Glutamatergic neuron (in vitro differentiated cells): Measurements from ENCODE around the gene CFAP157. TPM values are rescaled to one million over a fixed set of nuclear protein-coding genes. Genes with fewer than 3 reads are reported as not detected.

Experiments
- DNase-seq: peaks from one replicate; pipeline ENCODE4 v3.0.0; 2022
- H3K27ac Mint-ChIP-seq: one replicate; pipeline ENCODE4 v1.8.0; 2020; ENCODE audit warnings: mild to moderate bottlenecking, mixed read lengths, inconsistent platforms; ENCODE audit not compliant: unreplicated experiment
- H3K27me3 Mint-ChIP-seq: one replicate; pipeline ENCODE4 v1.8.0; 2020; ENCODE audit warnings: mild to moderate bottlenecking, moderate library complexity, mixed read lengths, inconsistent platforms; ENCODE audit not compliant: unreplicated experiment
- H3K36me3 Mint-ChIP-seq: one replicate; pipeline ENCODE4 v1.8.0; 2020; ENCODE audit warnings: mild to moderate bottlenecking, mixed read lengths, inconsistent platforms; ENCODE audit not compliant: unreplicated experiment
- H3K4me1 Mint-ChIP-seq: one replicate; pipeline ENCODE4 v1.8.0; 2020; ENCODE audit warnings: mild to moderate bottlenecking, low read depth, mixed read lengths, inconsistent platforms; ENCODE audit not compliant: unreplicated experiment
- H3K4me3 Mint-ChIP-seq: one replicate; pipeline ENCODE4 v1.8.0; 2020; ENCODE audit warnings: mild to moderate bottlenecking, mixed read lengths, inconsistent platforms; ENCODE audit not compliant: unreplicated experiment
- H3K9me3 Mint-ChIP-seq: one replicate; pipeline ENCODE4 v1.8.0; 2020; ENCODE audit warnings: mild to moderate bottlenecking, moderate library complexity, mixed read lengths, inconsistent platforms; ENCODE audit not compliant: unreplicated experiment
- CTCF ChIP-seq: fragments of 200-600 bp; sonication (generic); IDR thresholded peaks from one replicate; pipeline ENCODE4 v1.5.0; 2021; ENCODE audit not compliant: partially characterized antibody, unreplicated experiment
- total RNA-seq: library from RNA; stranded (reverse); fragmentation: NEBNext Ultra II Directional; extraction: Animal tissue kit (Norgen Biotek cat#: 25700); gene quantifications from one replicate; pipeline ENCODE4 v1.2.1, GENCODE V29; 2021; ENCODE audit not compliant: unreplicated experiment

The CFAP157 gene
- total RNA-seq, 1 donor from 2014 or later = 0.61 TPM

GRCh38 chr9:127684576-127684975 is 22.2 kb upstream of the CFAP157 start:
- H3K4me3 Mint-ChIP-seq = no peak overlapping the region

GRCh38 chr9:127686461-127687393 is 20.1 kb upstream of the CFAP157 start:
- Mint-ChIP-seq H3K9me3 (peaks cover 8% of the 10 kb centered on the region), H3K4me3 (no peak overlapping the region), H3K4me1 (no peaks in the 10 kb centered on the region), H3K36me3 (peaks cover 10% of the 10 kb centered on the region), H3K27ac (no peak overlapping the region), H3K27me3 (peaks cover 7% of the 10 kb centered on the region)
- no peak for DNase-seq
- TF ChIP-seq CTCF = no peak

More at GRCh38 chr9:127684576-127684975, 22.2 kb upstream of the CFAP157 start:
- Mint-ChIP-seq H3K27ac (no peak overlapping the region), H3K27me3 (peaks cover 4% of the 10 kb centered on the region), H3K4me1 (no peaks in the 10 kb centered on the region), H3K9me3 (peaks cover 7% of the 10 kb centered on the region), H3K36me3 (peaks cover 5% of the 10 kb centered on the region)
- no peak for DNase-seq
- no peak for TF ChIP-seq CTCF

- Mint-ChIP-seq H3K36me3 (peaks cover 16% of the 10 kb centered on the region), H3K4me1 (no peaks in the 10 kb centered on the region), H3K4me3 (no peak overlapping the region), H3K27ac (no peak overlapping the region), H3K9me3 (peaks cover 17% of the 10 kb centered on the region), H3K27me3 (peaks cover 17% of the 10 kb centered on the region)
- no peak for DNase-seq
- no peak for TF ChIP-seq CTCF
Observed at GRCh38 chr9:127689329-127690000, 17.3 kb upstream of the CFAP157 start.

DNA sequence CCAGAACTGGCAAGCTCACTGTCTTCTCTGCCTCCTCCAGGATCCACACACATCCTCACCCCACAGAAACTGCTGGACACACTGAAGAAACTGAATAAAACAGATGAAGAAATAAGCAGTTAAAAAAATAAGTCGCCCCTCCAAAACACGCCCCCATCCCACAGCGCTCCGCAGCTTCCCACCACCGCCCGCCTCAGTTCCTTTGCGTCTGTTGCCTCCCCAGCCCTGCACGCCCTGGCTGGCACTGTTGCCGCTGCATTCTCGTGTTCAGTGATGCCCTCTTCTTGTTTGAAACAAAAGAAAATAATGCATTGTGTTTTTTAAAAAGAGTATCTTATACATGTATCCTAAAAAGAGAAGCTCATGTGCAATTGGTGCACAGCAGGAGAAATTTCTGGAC is 16.1 kb upstream of the CFAP157 start:
- no peak overlapping the region for H3K4me3 Mint-ChIP-seq
- TF ChIP-seq CTCF = no peak
- peaks cover 17% of the 10 kb centered on the region for H3K27me3 Mint-ChIP-seq
- peaks cover 4% of the 10 kb centered on the region for H3K4me1 Mint-ChIP-seq
- no peak for DNase-seq
- H3K27ac Mint-ChIP-seq = no peak overlapping the region
- H3K9me3 Mint-ChIP-seq = peaks cover 18% of the 10 kb centered on the region
- peaks cover 16% of the 10 kb centered on the region for H3K36me3 Mint-ChIP-seq
